PFSK-1 (cell line): ENCODE results near the gene GHRL.

Source experiments
- FOXP2 ChIP-seq: optimal IDR thresholded peaks from 2 replicates; pipeline ENCODE3; 2011; ENCODE audit warnings: borderline replicate concordance, control low read depth, inconsistent platforms; ENCODE audit not compliant: insufficient read depth; ENCODE audit errors: extremely low read length, extremely low read depth
- POLR2AphosphoS5 ChIP-seq: IDR thresholded peaks from 2 replicates; pipeline ENCODE4 v1.6.1; 2012; ENCODE audit warnings: low read depth, mild to moderate bottlenecking, control low read depth, low read length, moderate library complexity
- REST ChIP-seq, 2 experiments: IDR thresholded peaks; 2 replicates each; pipeline versions ENCODE4 v1.6.1 to v1.8.0; 2011 to 2012; ENCODE audit warnings: low read depth in 2 of 2, low read length in 2 of 2, control low read depth in 1 of 2, inconsistent platforms in 1 of 2, mild to moderate bottlenecking in 1 of 2, moderate library complexity in 1 of 2; ENCODE audit not compliant: insufficient read depth in 1 of 2
- SIN3A ChIP-seq: IDR thresholded peaks from 2 replicates; pipeline ENCODE4 v1.6.1; 2012; ENCODE audit warnings: mild to moderate bottlenecking, low read length, moderate library complexity, borderline replicate concordance; ENCODE audit not compliant: insufficient read depth
- TAF1 ChIP-seq: IDR thresholded peaks from 2 replicates; pipeline ENCODE4 v1.6.1; 2012; ENCODE audit warnings: low read length, control low read depth, borderline replicate concordance; ENCODE audit not compliant: insufficient read depth

Gene GHRL

DNA sequence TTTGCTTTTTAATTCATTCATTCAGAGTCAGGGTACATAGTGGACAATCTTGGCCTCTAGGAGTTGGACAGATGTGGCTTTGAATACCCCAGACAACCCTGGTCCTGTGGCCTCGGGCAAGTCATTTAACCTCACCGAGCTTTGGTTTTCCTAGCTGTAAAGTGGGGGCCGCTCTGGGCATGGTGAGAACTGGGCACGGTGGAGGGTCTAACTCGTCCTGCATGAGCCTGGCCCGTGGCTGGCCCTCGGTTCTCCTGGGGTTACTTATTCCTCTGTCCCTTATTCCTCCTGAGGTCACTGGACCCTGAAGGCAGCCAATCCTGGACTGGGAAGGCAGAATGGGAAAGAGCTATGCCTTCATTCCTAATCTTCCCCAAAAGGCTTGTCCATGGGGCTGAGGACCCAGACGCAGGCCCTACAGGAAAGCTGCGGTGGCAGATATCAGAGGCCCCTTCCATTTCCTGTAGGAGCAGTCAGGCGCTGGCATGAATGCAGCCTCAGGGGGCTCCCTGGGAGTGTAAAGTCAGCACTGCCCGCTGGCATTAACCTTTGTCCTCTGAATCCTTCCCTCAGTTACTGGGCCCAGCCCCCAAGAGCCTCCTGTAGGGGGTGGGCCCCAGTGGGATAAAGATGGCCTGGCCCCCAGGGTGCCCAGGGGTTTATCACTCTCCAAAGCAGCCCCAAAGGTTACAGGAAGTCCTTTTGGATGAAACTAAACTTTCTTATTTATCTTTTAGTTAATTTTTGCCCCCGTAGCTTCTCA, 46.0 kb upstream of the GHRL start:
- TF ChIP-seq FOXP2 (no peak), TAF1 (no peak)

GRCh38 chr3:10338164-10338470, 45.4 kb upstream of the GHRL start:
- TF ChIP-seq TAF1 (no peak), REST (IDR thresholded peaks at IDR 0.05; ENCODE audit: insufficient read depth in 1 of 2, low read depth in 2 of 2, low read length in 2 of 2) (no peak), FOXP2 (no peak), SIN3A (no peak), POLR2AphosphoS5 (no peak)

GRCh38 chr3:10337323-10338163, 44.8 kb upstream of the GHRL start:
- TF ChIP-seq SIN3A (no peak), POLR2AphosphoS5 (no peak), FOXP2 (no peak), REST (IDR thresholded peaks at IDR 0.05; ENCODE audit: insufficient read depth in 1 of 2, low read depth in 2 of 2, low read length in 2 of 2) (no peak), TAF1 (no peak)

DNA sequence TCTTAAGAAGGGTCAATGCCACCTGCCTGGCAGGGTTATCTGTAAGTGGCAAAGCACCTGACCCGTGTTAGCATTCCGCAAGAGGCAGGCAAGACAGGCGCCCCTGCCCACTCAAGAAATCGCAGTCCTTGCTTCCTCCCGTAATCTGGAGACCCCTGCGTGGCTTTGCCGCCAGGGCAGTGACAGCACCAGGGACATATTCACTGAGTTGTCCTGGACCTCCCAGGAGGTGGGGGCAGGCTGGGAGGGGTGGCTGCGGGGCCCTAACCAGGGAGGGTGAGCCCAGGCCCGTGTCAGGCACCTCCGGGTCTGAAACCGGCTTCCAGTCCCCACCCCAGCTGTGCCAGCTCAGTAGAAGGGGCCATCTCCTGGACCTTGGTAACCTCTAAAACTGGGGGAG, 44.0 kb upstream of the GHRL start:
- no peak for TF ChIP-seq SIN3A
- TF ChIP-seq FOXP2 = no peak
- TF ChIP-seq POLR2AphosphoS5 = no peak
- no peak for TF ChIP-seq REST (IDR thresholded peaks at IDR 0.05; ENCODE audit: insufficient read depth in 1 of 2, low read depth in 2 of 2, low read length in 2 of 2)
- TF ChIP-seq TAF1 = no peak

- TF ChIP-seq TAF1 = no peak
- TF ChIP-seq FOXP2 = no peak
- no peak for TF ChIP-seq REST (IDR thresholded peaks at IDR 0.05; ENCODE audit: insufficient read depth in 1 of 2, low read depth in 2 of 2, low read length in 2 of 2)
- no peak for TF ChIP-seq POLR2AphosphoS5
- TF ChIP-seq SIN3A = no peak
Observed at GRCh38 chr3:10335871-10336622, 43.3 kb upstream of the GHRL start.
